ENCODE results near the gene SOX5. TPM values are rescaled to one million over a fixed set of nuclear protein-coding genes. Genes with fewer than 3 reads are reported as not detected.

The SOX5 gene
- 7.3 TPM for total RNA-seq
- polyA plus RNA-seq (ENCODE audit: insufficient read depth in 1 of 8, insufficient read length in 8 of 8, low replicate concordance in 1 of 8): 1 to 10 TPM; 1.6 to 3.8 (median 2.4) TPM
- long read RNA-seq, donor 1: 0 reads
- long read RNA-seq, donor 2: 0 reads
- long read RNA-seq, donor 3: 0 reads
- long read RNA-seq, donor 4: 0 reads
- long read RNA-seq, donor 5: 0 reads
- long read RNA-seq, donor 6: 0 reads
- long read RNA-seq, donor 7: 0 reads
- long read RNA-seq, donor 8: 0 reads
- long read RNA-seq, donor 9: 0 reads
- long read RNA-seq, donor 10: 0 reads
- long read RNA-seq, donor 11: 0 reads

DNA sequence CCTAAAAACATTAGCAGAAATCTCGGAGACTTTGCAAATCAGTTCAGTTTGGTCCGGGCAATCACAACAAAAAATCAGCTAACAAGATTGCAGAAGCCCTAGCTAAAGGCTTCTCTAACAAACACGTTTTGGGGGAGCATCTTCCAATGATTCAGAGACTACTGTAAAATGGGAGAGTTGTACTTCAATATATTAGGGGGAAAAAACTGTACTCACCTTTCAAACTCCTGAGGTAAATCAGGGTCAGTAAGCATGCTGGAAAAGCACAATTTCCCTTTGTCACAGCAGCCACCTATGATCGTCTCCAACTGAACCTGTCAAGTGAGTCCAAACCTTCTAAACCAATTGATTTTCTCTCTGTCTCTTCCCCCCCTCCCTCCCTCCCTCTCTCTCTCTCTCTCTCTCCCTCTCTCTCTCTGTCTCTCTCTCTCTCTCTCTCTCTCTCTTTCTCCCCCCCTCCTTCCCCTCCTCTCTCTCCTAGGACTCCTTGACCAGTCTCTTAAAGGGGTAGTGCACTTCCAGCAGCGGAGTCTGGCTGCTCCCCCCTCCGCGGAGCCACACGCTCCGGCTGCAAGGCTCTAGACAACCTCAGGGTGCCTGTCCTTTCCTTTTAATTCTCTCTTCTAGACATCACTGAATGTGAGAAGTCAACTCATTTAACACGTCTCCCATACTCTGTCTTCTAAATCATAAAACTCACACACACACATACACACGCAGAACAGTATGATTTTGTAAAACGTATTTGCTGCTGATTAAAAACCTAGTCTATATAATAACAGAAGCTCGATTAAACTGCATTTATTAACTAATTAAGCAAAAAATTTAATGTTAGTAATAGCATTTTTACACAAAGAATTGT is at the start of gene SOX5:
TSS of gene SOX5 (minus strand) at position 323 of the 862 bp plus-strand sequence. CDS start at position 254, 69 bp downstream.
- H3K4me3 ChIP-seq (ENCODE audit: low read length): peak within 1 kb of the TSS; percentile 29
- peak; percentile 67 for DNase-seq
- no peaks in the 10 kb centered on the region for H3K36me3 ChIP-seq (ENCODE audit: control insufficient read depth, insufficient read depth, low read length)
- 0% methylated on average over 6 of the region's 13 CpGs for WGBS (ENCODE audit: insufficient coverage)
- peaks cover 2% of the 10 kb centered on the region for H3K4me1 ChIP-seq (ENCODE audit: control insufficient read depth, insufficient read depth, low read length)
- H3K27ac ChIP-seq (ENCODE audit: low read length): no peak within 1 kb of the TSS
- no peaks in the 10 kb centered on the region for H3K9me3 ChIP-seq (replicated peaks; ENCODE audit: control insufficient read depth, low read depth, low read length)
- H3K27me3 ChIP-seq (ENCODE audit: control insufficient read depth, insufficient read depth, low read length): peaks cover 8% of the 10 kb centered on the region

DNA sequence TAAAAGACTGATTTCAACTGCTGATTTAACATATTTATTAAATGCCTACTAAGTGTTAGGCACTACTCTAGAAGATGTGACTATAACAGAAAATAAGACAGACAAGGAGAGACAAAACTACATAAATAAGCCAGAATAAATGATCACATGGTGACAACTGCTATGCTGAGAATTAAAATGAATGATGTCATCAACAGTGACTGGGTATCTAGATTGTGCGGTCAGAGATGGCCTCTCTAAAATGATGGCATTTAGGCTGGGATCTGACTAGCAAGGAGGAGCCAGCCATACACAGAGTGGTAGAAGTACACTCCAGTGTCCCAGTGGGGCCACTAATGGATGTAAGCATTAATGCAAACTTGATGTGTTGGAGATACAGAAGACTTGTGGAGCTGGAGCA is 37.6 kb upstream of the SOX5 start:
- DNase-seq: no peak
- WGBS (ENCODE audit: insufficient coverage): 88% methylated on average over 1 of the region's 1 CpG
- Histone ChIP-seq H3K9me3 (replicated peaks; ENCODE audit: control insufficient read depth, low read depth, low read length) (no peaks in the 10 kb centered on the region), H3K4me3 (ENCODE audit: low read length) (no peak overlapping the region), H3K27ac (ENCODE audit: low read length) (no peak overlapping the region), H3K27me3 (ENCODE audit: control insufficient read depth, insufficient read depth, low read length) (no peaks in the 10 kb centered on the region), H3K4me1 (ENCODE audit: control insufficient read depth, insufficient read depth, low read length) (no peaks in the 10 kb centered on the region), H3K36me3 (ENCODE audit: control insufficient read depth, insufficient read depth, low read length) (no peaks in the 10 kb centered on the region)

DNA sequence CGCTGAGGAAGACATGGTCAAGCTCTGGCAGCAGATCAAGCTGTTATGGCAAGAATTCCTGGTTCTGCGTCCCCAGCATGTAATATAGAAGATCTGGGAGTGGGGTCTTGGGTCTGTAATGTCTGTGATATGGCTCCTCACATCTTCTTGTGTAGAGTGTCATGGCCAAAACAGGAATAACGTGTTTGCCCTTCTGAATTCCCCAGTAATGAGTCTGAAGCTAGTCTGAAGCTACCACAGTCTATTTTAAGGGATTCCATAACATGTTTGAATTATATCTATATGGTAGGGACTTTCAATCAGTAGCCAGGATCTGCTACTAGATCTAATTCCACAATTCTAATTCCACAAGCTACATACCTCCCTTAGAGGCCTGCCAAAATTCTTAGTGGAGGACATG is 31.4 kb upstream of the SOX5 start:
- no peak for DNase-seq
- no peaks in the 10 kb centered on the region for H3K4me1 ChIP-seq (ENCODE audit: control insufficient read depth, insufficient read depth, low read length)
- H3K27ac ChIP-seq (ENCODE audit: low read length): no peak overlapping the region
- no peaks in the 10 kb centered on the region for H3K27me3 ChIP-seq (ENCODE audit: control insufficient read depth, insufficient read depth, low read length)
- H3K9me3 ChIP-seq (replicated peaks; ENCODE audit: control insufficient read depth, low read depth, low read length): no peaks in the 10 kb centered on the region
- 80% methylated on average over 2 of the region's 3 CpGs for WGBS (ENCODE audit: insufficient coverage)
- H3K4me3 ChIP-seq (ENCODE audit: low read length): no peak overlapping the region
- no peaks in the 10 kb centered on the region for H3K36me3 ChIP-seq (ENCODE audit: control insufficient read depth, insufficient read depth, low read length)

DNA sequence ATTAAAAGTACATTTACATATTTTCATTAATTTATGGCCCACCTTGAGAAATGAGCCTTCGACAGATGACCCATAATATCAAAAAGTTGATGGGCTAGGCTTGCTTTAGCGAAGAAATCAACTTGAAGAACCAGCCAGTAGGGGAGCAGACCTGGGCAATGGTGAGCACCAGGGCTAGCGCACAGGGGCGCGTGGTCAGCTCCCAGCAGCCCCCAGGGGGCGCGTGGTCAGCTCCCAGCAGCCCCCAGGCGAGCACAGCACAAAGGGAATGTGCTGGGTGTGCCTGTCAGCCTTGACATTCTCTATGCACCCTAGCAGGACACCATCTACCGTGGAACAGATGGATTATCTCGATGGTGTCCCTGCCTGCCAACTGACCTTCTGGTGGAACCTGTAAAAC is 15.3 kb upstream of the SOX5 start:
- whole genome bisulfite sequencing (ENCODE audit: insufficient coverage): 77% methylated on average over 8 of the region's 10 CpGs
- Histone ChIP-seq H3K4me1 (ENCODE audit: control insufficient read depth, insufficient read depth, low read length) (no peaks in the 10 kb centered on the region), H3K4me3 (ENCODE audit: low read length) (no peak overlapping the region), H3K27me3 (ENCODE audit: control insufficient read depth, insufficient read depth, low read length) (no peaks in the 10 kb centered on the region), H3K36me3 (ENCODE audit: control insufficient read depth, insufficient read depth, low read length) (no peaks in the 10 kb centered on the region), H3K9me3 (replicated peaks; ENCODE audit: control insufficient read depth, low read depth, low read length) (no peaks in the 10 kb centered on the region), H3K27ac (ENCODE audit: low read length) (no peak overlapping the region)
- DNase-seq: no peak

DNA sequence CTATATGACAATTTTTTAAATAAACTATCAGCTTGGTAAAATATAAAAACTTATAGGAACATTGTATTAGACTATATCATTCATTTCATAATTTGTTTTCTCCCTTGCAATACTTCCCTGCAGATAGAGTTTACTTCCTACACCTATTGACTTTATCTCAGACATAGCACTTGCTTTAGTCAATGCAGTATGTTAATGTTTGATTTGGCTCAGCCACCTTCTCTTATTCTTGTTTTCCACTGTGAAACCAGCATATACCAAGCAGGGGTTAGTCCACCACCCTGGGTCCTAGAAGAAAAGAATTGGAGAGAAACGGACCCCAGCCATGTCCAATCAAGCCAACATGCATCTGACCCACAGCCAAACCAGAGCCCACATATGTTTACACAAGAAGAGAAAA is 10.4 kb upstream of the SOX5 start:
- no peak for DNase-seq
- Histone ChIP-seq H3K27me3 (ENCODE audit: control insufficient read depth, insufficient read depth, low read length) (no peaks in the 10 kb centered on the region), H3K36me3 (ENCODE audit: control insufficient read depth, insufficient read depth, low read length) (no peaks in the 10 kb centered on the region), H3K4me1 (ENCODE audit: control insufficient read depth, insufficient read depth, low read length) (no peaks in the 10 kb centered on the region), H3K27ac (ENCODE audit: low read length) (no peak overlapping the region), H3K4me3 (ENCODE audit: low read length) (no peak overlapping the region), H3K9me3 (replicated peaks; ENCODE audit: control insufficient read depth, low read depth, low read length) (no peaks in the 10 kb centered on the region)
- WGBS (ENCODE audit: insufficient coverage): no CpG with 5 or more reads among the region's 1 CpG

DNA sequence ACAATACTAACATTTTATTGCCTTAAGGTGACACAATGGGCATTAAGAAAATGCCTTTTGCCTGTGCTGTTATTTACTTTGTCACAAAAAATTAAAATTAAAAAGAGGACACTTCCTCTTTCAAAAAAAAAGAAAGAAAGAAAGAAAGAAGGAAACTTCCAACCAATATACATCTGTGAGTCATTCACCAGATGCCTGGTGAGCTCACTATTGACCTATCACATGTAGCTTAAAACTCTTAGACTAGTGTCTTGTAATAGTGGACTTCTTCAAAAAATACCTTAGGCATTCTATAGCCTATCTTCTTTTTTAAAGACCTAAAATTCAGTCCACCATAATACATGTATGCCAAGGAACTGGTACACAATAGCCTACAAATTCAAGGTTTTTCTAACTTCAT is 4.9 kb upstream of the SOX5 start:
- H3K36me3 ChIP-seq (ENCODE audit: control insufficient read depth, insufficient read depth, low read length): no peaks in the 10 kb centered on the region
- DNase-seq: no peak
- H3K4me1 ChIP-seq (ENCODE audit: control insufficient read depth, insufficient read depth, low read length): peaks cover 2% of the 10 kb centered on the region
- no peak overlapping the region for H3K27ac ChIP-seq (ENCODE audit: low read length)
- H3K27me3 ChIP-seq (ENCODE audit: control insufficient read depth, insufficient read depth, low read length): peaks cover 8% of the 10 kb centered on the region
- no peaks in the 10 kb centered on the region for H3K9me3 ChIP-seq (replicated peaks; ENCODE audit: control insufficient read depth, low read depth, low read length)
- H3K4me3 ChIP-seq (ENCODE audit: low read length): no peak overlapping the region

DNA sequence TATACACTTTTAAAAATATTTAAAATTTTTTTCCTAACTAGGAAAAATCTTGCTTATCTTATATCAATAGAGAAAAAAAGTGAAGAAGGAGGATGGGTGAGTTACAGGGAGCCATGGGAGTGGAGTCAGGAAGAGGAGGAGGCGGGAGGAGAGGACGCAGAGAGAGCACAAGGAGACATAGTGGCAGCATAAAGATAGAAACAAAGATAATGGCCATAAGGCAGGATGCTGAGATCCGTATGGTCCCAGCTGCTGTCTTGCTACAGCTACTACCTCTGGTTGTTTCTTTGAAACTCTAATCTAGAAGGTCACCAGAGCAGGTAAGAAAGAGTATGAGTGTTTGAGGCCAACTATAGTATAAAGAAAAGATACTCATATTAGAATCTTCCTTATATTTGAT is 2.6 kb upstream of the SOX5 start:
- 67% methylated on average over 2 of the region's 3 CpGs for WGBS (ENCODE audit: insufficient coverage)
- H3K4me1 ChIP-seq (ENCODE audit: control insufficient read depth, insufficient read depth, low read length): peaks cover 2% of the 10 kb centered on the region
- no peak overlapping the region for H3K27ac ChIP-seq (ENCODE audit: low read length)
- no peaks in the 10 kb centered on the region for H3K9me3 ChIP-seq (replicated peaks; ENCODE audit: control insufficient read depth, low read depth, low read length)
- H3K4me3 ChIP-seq (ENCODE audit: low read length): no peak overlapping the region
- no peak for DNase-seq
- no peaks in the 10 kb centered on the region for H3K36me3 ChIP-seq (ENCODE audit: control insufficient read depth, insufficient read depth, low read length)
- peaks cover 8% of the 10 kb centered on the region for H3K27me3 ChIP-seq (ENCODE audit: control insufficient read depth, insufficient read depth, low read length)

DNA sequence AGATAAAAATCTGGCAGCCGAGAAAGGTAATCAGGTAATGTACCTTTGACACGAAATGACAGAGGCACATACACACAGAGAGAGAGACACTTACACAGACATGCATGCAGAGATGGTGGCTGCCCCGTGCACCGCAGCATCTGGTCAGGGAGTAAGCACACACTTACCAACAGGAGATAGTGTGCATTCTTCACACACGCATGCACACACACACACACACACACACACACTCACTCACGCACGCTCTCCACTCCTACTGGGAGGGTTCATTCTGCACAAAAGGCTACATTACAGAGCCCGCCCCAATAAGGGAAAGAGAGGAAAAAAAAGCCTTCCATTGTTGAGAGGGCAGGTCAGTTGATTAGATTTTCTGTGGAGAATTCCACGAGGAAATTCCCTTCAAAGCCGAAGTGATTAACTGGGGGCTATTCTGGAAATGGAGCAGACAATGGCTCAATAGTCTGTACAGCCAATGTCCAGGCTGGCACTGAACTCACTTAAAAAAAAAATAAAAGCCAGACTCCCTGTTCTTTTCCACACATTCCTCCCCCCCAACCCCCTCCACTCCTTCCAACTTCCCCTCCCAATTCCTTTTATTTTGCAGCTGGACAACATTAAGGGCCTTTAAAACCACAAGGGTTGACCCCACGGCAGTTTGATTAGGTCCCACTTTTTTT is 1.4 kb upstream of the SOX5 start:
- H3K4me1 ChIP-seq (ENCODE audit: control insufficient read depth, insufficient read depth, low read length): peaks cover 2% of the 10 kb centered on the region
- peak; percentile 20 for DNase-seq
- H3K36me3 ChIP-seq (ENCODE audit: control insufficient read depth, insufficient read depth, low read length): no peaks in the 10 kb centered on the region
- no peaks in the 10 kb centered on the region for H3K9me3 ChIP-seq (replicated peaks; ENCODE audit: control insufficient read depth, low read depth, low read length)
- no peak overlapping the region for H3K27ac ChIP-seq (ENCODE audit: low read length)
- WGBS (ENCODE audit: insufficient coverage): 0% methylated on average over 1 of the region's 11 CpGs
- peaks cover 8% of the 10 kb centered on the region for H3K27me3 ChIP-seq (ENCODE audit: control insufficient read depth, insufficient read depth, low read length)
- H3K4me3 ChIP-seq (ENCODE audit: low read length): peak overlapping the region; percentile 29

DNA sequence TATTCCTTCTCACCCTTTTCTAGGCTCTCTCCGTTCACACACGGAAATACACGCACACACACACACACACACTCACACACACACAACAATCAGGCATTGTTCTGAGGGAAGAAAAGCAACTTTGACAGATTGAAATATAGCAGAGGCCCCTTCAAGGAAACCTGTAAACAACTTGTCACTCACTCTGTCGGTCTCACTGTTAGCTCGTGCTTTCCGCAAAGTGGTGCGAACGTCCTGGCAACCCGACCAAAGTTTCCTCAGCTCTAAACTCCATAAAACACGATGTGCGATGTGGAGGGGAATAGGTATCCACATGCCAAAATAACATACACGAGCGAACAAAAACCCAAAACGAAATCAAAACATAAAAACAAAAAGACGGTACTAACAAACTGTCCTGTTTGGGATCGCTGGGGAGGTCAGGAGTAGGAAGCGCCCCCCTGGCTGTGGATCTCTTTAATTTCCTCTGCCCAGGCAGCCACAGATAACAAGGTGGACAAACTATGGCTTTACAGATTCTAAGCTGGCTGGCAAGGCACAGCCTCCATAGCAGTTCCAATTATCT is 822 bp upstream of the SOX5 start:
- peak overlapping the region; percentile 29 for H3K4me3 ChIP-seq (ENCODE audit: low read length)
- peak; percentile 56 for DNase-seq
- 0% methylated on average over 2 of the region's 17 CpGs for WGBS (ENCODE audit: insufficient coverage)
- peaks cover 2% of the 10 kb centered on the region for H3K4me1 ChIP-seq (ENCODE audit: control insufficient read depth, insufficient read depth, low read length)
- no peak overlapping the region for H3K27ac ChIP-seq (ENCODE audit: low read length)
- no peaks in the 10 kb centered on the region for H3K9me3 ChIP-seq (replicated peaks; ENCODE audit: control insufficient read depth, low read depth, low read length)
- H3K27me3 ChIP-seq (ENCODE audit: control insufficient read depth, insufficient read depth, low read length): peaks cover 8% of the 10 kb centered on the region
- no peaks in the 10 kb centered on the region for H3K36me3 ChIP-seq (ENCODE audit: control insufficient read depth, insufficient read depth, low read length)

DNA sequence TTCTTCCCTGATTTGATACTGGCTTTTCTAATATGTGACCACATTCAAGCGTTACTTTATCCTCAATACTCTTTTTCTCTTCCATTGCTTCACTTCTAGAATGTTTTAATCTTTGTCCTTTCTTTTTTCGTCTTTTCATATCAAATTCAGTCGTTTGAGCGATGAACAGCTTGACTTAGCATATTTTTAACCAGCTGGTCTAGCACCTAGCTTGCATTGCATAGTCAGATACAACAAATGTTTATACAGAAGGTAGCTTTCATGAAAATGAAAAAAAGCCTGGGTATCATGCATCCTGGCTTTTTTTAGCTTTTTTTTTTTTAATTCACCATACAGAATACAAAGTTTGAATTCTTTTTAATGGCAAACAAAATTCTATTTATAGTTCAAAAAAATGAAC is 1.2 kb downstream of the SOX5 start:
- no peak for DNase-seq
- H3K4me3 ChIP-seq (ENCODE audit: low read length): no peak overlapping the region
- H3K27me3 ChIP-seq (ENCODE audit: control insufficient read depth, insufficient read depth, low read length): peaks cover 8% of the 10 kb centered on the region
- H3K4me1 ChIP-seq (ENCODE audit: control insufficient read depth, insufficient read depth, low read length): peaks cover 2% of the 10 kb centered on the region
- H3K9me3 ChIP-seq (replicated peaks; ENCODE audit: control insufficient read depth, low read depth, low read length): no peaks in the 10 kb centered on the region
- H3K36me3 ChIP-seq (ENCODE audit: control insufficient read depth, insufficient read depth, low read length): no peaks in the 10 kb centered on the region
- H3K27ac ChIP-seq (ENCODE audit: low read length): no peak overlapping the region
- 100% methylated on average over 1 of the region's 4 CpGs for WGBS (ENCODE audit: insufficient coverage)

Data from muscle of leg (tissue), 16 donors.